ENCODE measurements around the gene EEF1A1. TPM values are rescaled to one million over a fixed set of nuclear protein-coding genes. Genes with fewer than 3 reads are reported as not detected.
"Not testable (repeated sequence)": the region's sequence is repeated elsewhere in the genome, so short reads cannot be mapped to it uniquely, and the experiment has no call there.

Gene EEF1A1
- total RNA-seq, 1 donor from 2014 or later: 1,362 TPM

DNA sequence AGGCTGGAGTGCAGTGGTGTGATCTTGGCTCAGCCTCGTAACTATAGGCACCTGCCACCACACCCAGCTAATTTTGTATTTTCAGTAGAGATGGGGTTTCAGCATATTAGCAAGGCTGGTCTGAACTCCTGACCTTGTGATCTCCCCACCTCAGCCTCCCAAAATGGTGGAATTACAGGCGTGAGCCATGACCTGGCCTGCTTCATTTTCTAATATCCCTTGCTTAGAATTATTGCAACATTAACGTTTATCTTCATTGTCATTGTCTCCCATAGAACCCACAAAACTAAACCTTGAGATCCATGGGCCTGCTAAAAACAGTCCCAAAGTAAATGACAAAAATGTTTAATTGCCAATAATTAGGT is 6.1 kb downstream of the EEF1A1 start:
- intact Hi-C loops (cut with DNase I): loop anchor here (2.0 to 10.0 kb wide), 2 partner anchors 96 to 220 kb away; no protein-coding TSS in a partner anchor
- no peak for ATAC-seq (ENCODE audit: poor library complexity)
- DNase-seq: no peak

DNA sequence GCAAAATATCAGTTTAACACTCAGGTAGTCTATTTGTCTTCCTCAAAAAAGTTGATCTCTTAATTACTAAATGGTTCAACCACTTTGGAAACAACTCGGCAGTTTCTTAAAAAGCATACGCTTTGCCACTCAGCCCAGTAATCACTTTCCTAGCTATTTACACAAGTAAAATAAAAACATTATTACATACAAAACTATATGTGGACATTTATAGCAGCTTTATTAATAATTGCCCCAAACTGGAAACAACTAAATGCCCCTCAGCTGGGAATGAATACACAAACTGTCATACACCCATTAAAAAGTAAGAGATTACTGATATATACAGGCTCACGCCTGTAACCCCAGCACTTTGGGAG is 7.4 kb downstream of the EEF1A1 start:
- intact Hi-C loops (cut with DNase I): loop anchor here (10.0 kb wide), 1 partner anchor 221 kb away; no protein-coding TSS in a partner anchor
- ATAC-seq (ENCODE audit: poor library complexity): no peak
- DNase-seq: no peak

DNA sequence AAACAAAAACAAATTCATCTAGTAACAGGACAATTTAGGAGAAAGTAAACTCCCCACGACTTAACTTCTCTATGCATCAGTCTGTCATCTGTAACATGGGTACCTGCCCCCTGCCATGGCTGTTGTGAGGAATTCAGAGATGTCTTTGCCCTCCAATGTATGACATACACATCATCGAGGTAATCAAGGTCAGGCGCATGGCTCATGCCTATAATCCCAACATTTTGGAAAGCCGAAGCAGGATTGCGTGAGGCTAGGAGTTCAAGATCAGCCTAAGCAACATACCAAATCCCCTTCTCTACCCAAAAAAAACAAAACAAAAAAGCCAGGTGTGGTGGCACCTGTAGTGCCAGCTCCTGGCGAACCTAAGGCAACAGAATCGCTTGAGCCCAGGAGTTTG is 9.0 kb downstream of the EEF1A1 start:
- intact Hi-C loops (cut with DNase I): loop anchor here (10.0 kb wide), 1 partner anchor 223 kb away; no protein-coding TSS in a partner anchor
- no peak for ATAC-seq (ENCODE audit: poor library complexity)

DNA sequence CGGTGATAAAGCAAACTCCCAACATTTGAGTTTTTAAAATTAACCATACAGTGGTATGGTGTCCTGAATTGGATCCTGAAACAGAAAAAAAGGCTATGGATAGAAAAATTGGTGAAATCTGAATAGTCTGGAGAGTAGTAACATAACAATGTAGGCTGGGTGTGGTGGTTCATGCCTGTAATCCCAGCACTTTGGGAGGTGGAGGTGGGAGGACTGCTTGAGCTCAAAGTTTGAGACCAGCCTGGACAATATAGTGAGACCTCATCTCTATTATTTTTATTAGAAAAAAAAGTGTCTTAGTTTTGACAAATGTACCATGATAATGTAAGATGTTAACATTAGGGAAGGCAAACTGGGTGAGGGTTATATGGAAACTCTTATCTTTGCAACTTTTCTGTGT is 11.0 kb downstream of the EEF1A1 start:
- ATAC-seq (ENCODE audit: poor library complexity) (no peak), DNase-seq (no peak)
- intact Hi-C loops (cut with DNase I): loop anchor here (10.0 kb wide), 1 partner anchor 225 kb away; no protein-coding TSS in a partner anchor

More for the DNA sequence above, 9.0 kb downstream of the EEF1A1 start:
- DNase-seq: no peak

DNA sequence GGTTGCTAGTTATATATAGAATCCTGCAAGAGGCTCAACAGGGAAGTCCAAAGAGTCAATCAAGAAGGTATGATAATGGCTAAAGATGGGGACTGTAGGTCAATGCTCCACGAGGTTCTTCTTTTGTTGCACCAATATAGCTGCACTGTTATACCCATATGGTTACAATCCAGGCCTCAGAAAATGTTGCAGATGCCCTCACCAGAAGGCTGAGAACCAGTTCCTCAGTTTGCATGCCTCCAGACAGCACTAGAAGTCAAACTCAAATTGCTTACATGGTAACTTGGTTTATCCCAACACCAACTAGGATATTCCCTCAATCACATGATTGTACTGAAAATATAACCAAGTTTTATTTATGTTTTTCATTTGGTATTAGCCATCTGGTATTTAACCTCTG is 12.1 kb downstream of the EEF1A1 start:
- no peak for DNase-seq
- intact Hi-C loops (cut with DNase I): no loop called here
- ATAC-seq (ENCODE audit: poor library complexity): no peak

DNA sequence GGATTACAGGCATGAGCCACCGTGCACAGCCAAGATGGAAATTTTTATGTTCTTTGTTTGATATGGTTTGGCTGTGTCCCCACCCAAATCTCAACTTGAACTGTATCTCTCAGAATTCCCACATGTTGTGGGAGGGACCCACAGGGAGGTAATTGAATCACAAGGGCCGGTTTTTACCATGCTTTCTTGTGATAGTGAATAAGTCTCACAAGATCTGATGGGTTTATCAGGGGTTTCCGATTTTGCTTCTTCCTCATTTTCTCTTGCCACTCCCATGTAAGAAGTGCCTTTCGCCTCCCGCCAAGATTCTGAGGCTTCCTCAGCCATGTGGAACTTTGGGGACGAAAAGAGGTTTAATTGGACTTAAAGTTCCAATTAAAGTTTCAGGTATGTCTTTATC is 14.6 kb downstream of the EEF1A1 start:
- intact Hi-C loops (cut with DNase I): no loop called here
- DNase-seq: no peak
- ATAC-seq (ENCODE audit: poor library complexity): no peak

DNA sequence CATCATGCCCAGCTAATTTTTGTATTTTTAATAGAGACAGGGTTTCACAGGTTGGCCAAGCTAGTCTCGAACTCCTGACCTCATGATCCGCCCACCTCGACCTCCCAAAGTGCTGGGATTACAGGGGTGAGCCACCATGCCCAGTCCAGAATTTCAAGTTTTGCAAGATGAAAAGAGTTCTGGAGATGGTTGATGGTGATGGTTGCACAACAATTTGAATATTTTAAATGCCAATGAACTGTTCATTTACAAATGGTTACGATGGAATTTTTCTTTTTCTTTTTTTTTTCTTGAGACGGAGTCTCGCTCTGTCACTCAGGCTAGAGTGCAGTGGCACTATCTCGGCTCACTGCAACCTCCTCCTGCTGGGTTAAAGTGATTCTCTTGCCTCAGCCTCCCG is 15.1 kb downstream of the EEF1A1 start:
- ATAC-seq (ENCODE audit: poor library complexity); DNase-seq; intact Hi-C loops (cut with DNase I): not testable (repeated sequence)

DNA sequence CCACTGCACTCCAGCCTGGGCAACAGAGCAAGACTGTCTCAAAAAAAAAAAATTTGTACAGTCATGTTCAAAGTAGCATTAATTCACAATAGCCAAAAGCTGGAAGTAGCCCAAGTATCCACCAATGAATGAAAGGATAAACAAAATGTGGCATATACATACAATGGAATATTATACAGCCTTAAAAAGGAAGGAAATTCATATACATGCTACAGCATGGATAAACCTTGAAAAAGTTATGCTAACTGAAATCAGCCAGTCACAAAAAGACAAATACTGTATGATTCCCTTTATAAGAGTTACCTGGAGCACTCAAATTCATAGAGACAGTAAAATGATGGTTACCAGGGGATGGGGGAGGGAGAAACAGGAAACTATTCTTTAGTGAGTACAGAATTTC is 15.7 kb downstream of the EEF1A1 start:
- no peak for ATAC-seq (ENCODE audit: poor library complexity)
- intact Hi-C loops (cut with DNase I): no loop called here
- no peak for DNase-seq

DNA sequence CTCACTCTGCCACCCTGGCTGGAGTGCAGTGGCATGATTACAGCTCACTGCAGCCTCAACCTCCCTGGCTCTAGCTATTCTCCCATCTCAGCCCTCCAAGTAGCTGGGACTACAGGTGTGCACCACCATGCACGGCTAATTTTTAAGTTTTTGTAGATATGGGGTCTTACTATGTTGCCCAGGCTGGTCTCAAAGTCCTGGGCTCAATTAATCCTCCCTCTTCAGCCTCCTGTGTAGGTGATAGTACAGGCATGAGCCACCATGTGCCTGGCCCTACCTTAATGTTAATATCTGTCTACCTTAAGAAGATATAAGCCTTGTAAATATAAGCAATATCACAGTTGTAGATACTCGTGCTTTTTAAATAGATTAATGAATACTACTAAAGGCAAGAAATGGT is 16.7 kb downstream of the EEF1A1 start:
- ATAC-seq (ENCODE audit: poor library complexity): no peak
- DNase-seq: no peak
- intact Hi-C loops (cut with DNase I): no loop called here

DNA sequence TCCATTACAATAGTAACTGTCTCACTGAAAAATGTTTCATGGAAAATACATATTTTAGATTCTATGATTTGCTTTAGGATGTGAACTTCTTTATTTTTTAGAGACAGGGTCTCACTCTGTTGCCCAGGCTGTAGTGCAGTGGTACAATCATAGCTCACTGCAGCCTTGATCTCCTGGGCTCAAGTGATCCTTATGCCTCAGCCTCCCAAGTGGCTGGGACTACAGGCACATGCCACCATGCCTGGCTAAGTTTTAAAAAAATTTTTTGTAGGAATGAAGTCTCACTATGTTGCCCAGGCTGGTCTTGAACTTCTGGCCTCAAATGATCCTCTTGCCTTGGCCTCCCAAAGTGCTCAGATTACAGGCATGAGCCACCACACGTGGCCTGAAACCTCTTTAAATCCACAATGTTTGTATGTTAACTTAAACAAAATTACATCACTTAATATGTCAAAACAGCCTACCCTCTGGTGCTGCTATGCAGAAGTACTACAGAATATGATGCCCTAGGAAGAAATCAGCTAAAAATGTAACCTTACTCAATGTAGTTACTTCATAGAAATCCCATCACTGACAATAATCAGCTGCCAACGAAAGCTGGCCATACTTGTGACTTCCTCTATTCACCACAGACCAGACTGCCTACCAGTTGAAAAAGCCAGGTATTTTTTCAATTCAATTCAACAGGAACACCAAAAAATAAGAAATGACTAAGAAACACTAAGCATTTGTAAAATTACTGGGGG is 17.6 kb downstream of the EEF1A1 start:
- DNase-seq: no peak
- no peak for ATAC-seq (ENCODE audit: poor library complexity)
- intact Hi-C loops (cut with DNase I): no loop called here

DNA sequence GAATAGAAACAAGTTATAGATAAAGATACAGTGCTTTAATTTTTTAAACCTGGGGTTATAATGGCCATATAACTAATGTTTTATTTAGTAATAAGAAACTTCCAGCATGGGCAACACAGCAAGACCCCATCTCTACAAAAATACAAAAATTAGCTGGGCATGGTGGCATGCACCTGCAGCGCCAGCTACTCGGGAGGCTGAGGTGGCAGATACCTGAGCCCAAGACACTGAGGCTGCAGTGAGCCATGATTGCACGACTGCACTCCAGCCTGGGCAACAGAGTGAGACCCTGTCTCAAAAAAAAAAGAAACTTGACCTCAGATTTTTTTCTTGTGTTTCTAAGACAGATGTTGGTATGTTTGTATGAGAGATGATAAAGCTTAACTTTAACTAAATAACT is 22.9 kb downstream of the EEF1A1 start:
- DNase-seq (no peak), ATAC-seq (ENCODE audit: poor library complexity) (no peak)
- intact Hi-C loops (cut with DNase I): no loop called here

DNA sequence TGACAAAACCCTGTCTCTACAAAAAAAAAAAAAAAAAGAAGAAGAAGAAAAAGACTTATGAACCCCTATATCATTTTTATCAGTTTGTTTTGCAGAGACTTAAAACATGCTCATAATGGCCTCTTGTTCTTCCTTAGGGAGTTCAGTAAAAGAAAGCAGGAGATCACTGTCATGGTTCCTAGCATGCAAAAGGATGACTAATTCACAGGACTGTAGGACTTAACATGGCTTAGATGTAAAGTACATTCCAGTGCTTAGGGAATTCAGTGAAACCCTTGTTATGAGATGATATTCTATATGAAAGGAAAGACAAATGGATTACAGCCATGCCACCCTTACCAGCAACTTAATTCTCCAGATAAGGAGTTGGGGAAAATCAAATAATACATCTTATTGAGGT is 29.5 kb downstream of the EEF1A1 start:
- intact Hi-C loops (cut with DNase I): no loop called here
- ATAC-seq (ENCODE audit: poor library complexity) (no peak), DNase-seq (no peak)

DNA sequence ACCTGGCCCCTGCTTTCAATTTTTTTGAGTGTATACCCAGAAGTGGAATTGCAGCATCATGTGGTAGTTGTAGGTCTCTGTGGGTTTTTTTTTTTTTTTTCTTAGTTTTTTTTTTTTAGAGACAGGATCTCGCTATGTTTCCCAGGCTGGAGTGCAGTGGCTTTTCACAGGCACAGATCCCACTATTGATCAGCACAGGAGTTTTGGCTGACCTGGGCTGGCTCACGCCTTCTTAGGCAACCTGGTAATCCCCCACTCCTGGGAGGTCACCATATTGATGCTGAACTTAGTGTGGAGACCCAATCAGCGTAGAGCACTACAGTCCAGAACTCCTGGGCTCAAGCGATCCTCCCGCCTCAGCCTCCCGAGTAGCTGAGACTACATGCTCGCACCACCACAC is 33.4 kb downstream of the EEF1A1 start:
- no peak for DNase-seq
- intact Hi-C loops (cut with DNase I): no loop called here
- no peak for ATAC-seq (ENCODE audit: poor library complexity)

DNA sequence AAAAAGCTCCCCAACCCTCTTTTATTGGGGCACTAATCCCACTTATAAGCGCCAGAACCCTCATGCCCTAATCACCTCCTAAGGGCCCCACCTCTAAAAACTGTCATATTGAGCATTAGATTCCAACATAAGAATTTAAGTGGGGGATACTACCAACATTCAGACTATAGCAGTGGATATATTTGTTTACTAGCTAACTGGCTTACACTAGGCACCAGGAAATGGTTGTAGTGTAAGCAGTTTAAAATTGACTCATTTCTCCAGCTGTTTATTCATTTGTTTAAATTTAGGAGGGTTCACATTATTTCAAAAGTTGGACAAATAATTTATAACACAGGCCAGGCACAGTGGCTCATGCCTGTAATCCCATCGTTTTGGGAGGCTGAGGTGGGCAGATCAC is 36.4 kb downstream of the EEF1A1 start:
- no peak for ATAC-seq (ENCODE audit: poor library complexity)

DNA sequence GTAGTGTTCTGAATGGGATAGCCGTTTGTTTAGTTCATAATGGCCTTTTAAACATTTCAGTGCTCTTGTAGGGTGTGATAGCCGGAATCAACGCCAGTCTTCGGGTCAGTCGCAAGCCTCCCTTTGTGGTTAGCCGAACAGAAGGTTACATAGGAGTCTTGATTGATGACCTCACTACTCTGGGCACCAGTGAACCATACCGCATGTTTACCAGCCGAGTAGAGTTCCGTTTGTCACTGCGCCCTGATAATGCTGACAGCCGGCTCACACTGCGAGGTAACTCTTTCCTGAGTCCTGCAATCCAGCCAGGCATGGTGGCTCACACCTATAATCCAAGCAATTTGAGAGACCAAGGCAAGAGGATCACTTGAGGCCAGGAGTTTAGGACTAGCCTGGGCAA is 38.9 kb downstream of the EEF1A1 start:
- intact Hi-C loops (cut with DNase I): no loop called here
- DNase-seq: no peak
- no peak for ATAC-seq (ENCODE audit: poor library complexity)

More for the DNA sequence above, 36.4 kb downstream of the EEF1A1 start:
- intact Hi-C loops (cut with DNase I): no loop called here
- DNase-seq: no peak

DNA sequence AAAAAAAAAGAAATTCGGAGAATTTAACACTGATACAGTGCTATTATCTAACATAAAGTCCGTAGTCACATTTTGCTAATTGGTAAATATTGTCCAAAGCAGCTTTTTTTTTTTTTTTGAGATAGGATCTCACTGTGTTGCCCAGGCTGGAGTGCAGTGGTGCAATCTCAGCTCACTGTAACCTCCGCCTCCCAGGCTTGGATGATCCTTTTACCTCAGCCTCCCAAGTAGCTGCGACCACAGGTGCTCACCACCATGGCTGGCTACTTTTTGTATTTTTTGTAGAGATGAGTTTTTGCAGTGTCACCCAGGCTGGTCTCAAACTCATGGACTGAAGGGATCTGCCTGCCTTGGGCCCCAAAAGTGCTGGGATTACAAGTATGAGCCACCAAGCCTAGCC is 43.4 kb downstream of the EEF1A1 start:
- ATAC-seq (ENCODE audit: poor library complexity) (no peak), DNase-seq (no peak)
- intact Hi-C loops (cut with DNase I): no loop called here

DNA sequence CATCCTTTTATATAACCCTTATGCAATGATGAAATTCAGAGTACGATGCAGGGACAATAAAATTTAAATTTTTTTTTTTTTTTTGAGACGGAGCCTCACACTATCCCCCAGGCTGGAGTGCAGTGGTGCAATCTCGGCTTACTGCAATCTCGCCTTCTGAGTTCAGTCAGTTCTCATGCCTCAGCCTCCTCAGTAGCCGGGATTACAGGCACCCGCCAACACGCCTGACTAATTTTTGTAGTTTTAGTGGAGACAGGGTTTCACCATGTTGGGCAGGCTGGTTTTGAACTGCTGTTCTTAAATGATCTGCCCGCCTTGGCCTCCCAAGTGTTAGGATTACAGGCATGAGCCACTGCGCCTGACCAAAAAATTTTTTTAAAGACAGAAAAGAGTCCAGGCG is 44.1 kb downstream of the EEF1A1 start:
- ATAC-seq (ENCODE audit: poor library complexity) (no peak), DNase-seq (no peak)
- intact Hi-C loops (cut with DNase I): no loop called here

DNA sequence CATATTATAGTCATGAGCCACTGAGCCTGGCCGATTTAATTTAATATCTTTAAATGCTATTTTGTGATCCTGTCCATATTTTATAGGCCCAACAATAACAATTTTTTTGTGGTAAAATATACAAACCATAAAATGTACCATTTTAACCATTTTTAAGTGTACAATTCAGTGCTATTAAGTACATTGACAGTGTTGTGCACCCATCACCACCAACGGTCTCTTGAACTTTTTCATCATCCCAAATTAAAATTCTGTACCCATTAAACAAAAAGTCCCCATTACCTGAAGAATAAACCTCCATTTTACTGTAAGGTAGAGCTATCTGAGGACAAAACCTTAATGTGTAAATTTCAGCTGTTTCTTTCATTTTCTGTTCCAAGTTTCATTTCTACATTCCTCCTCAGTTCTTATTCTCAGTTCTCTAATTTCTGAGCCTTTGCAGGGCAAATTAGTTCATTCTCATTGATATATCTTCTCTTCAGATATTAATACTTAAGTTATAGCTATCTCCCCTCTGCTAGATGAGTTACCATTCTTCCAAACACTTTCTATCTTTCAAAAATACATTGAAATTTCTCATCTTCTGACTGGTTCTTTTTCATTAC is 49.0 kb downstream of the EEF1A1 start:
- ATAC-seq (ENCODE audit: poor library complexity) (no peak), DNase-seq (no peak)
- intact Hi-C loops (cut with DNase I): no loop called here
